ENCODE results near the gene MTCL1.

The MTCL1 gene

GRCh38 chr18:8688216-8688800 is 17.0 kb upstream of the MTCL1 start:
- DNase-seq (ENCODE audit: low read depth), result no peak

- DNase-seq (ENCODE audit: low read depth), result no peak
These were observed 16.5 kb upstream of the MTCL1 start for GRCh38 chr18:8688816-8689215.

GRCh38 chr18:8689517-8689916 is 15.8 kb upstream of the MTCL1 start:
- no peak for DNase-seq (ENCODE audit: low read depth)

- DNase-seq (ENCODE audit: low read depth), result no peak
These were observed 10.5 kb upstream of the MTCL1 start for GRCh38 chr18:8694891-8695290.

- DNase-seq (ENCODE audit: low read depth), result no peak
These were observed 9.3 kb upstream of the MTCL1 start for GRCh38 chr18:8695932-8696517.

GRCh38 chr18:8696749-8697211 is 8.6 kb upstream of the MTCL1 start:
- DNase-seq (ENCODE audit: low read depth), result peak; percentile 42

- DNase-seq (ENCODE audit: low read depth), result no peak
These were observed 6.2 kb upstream of the MTCL1 start for GRCh38 chr18:8699126-8699525.

GRCh38 chr18:8699948-8700347 is 5.4 kb upstream of the MTCL1 start:
- DNase-seq (ENCODE audit: low read depth), result no peak

GRCh38 chr18:8701546-8702118 is 3.7 kb upstream of the MTCL1 start:
- peak; percentile 50 for DNase-seq (ENCODE audit: low read depth)

GRCh38 chr18:8702668-8703067 is 2.7 kb upstream of the MTCL1 start:
- no peak for DNase-seq (ENCODE audit: low read depth)

GRCh38 chr18:8703092-8703709 is 2.2 kb upstream of the MTCL1 start:
- no peak for DNase-seq (ENCODE audit: low read depth)

- no peak for DNase-seq (ENCODE audit: low read depth)
These were observed 1.5 kb upstream of the MTCL1 start for GRCh38 chr18:8703781-8704301.

GRCh38 chr18:8704361-8705237 is 757 bp upstream of the MTCL1 start:
- DNase-seq (ENCODE audit: low read depth), result peak; percentile 75

GRCh38 chr18:8705961-8706790 is 820 bp downstream of the MTCL1 start:
- no peak for DNase-seq (ENCODE audit: low read depth)

GRCh38 chr18:8706791-8707555 is 1.6 kb downstream of the MTCL1 start:
- DNase-seq (ENCODE audit: low read depth), result no peak

GRCh38 chr18:8707556-8708300 is 2.4 kb downstream of the MTCL1 start:
- DNase-seq (ENCODE audit: low read depth), result peak; percentile 23

- DNase-seq (ENCODE audit: low read depth), result no peak
These were observed 3.3 kb downstream of the MTCL1 start for GRCh38 chr18:8708670-8709069.

GRCh38 chr18:8709248-8710059 is 4.1 kb downstream of the MTCL1 start:
- no peak for DNase-seq (ENCODE audit: low read depth)

- no peak for DNase-seq (ENCODE audit: low read depth)
These were observed 6.4 kb downstream of the MTCL1 start for GRCh38 chr18:8711736-8712135.

Measured in fibroblast of the conjunctiva (primary cell).